Retina (tissue), 1 donor: Measurements from ENCODE around the gene ECI2.
A peak's percentile ranks its signal among the peaks of the same experiment; 100 is the strongest.

Experiments
- DNase-seq: peaks from one replicate; pipeline ENCODE4 v3.0.0-alpha.2; 2016

The ECI2 gene

DNA sequence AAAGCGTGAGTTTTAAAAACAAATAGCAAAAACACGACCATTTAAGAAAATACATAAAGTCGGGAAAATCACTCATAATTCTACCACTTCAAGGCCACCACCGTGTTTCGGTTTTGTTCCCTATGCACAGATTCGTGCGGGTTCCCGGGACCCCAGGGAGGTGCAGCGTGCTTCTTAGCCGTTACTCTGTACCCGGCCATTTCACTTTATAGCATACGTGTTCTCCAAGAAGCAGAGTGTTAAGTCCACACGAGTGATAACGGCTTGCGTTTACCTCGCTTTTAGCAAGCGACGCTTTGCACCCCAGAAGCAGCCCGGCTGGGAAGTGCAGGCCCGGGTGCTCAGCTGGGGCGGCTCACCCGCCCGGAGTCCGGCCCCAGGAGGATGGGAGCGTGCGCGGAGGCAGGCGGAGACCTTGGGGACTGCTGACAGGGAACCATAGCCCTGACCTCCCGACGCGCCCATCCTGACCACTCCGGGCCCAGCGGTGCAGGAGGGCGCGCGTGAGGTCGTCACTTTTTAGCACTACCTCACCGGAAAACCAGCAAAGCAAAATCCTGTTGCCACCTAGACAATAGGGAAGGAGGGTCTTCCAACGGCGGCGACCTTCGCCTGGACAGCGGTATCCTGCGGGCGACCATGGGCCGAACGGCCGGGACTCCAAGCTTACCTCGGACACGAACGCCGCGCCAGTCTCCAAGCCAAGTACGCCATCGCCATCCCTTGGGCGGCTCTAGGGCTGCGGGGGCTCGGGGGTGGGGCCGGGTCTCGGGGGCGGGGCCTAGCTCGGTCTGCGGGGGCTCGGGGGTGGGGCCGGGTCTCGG lies at the start of gene ECI2:
TSS of gene ECI2 (minus strand) at position 735 of the 824 bp plus-strand sequence. CDS start at position 720, 15 bp downstream.
- peak; percentile 95 for DNase-seq

DNA sequence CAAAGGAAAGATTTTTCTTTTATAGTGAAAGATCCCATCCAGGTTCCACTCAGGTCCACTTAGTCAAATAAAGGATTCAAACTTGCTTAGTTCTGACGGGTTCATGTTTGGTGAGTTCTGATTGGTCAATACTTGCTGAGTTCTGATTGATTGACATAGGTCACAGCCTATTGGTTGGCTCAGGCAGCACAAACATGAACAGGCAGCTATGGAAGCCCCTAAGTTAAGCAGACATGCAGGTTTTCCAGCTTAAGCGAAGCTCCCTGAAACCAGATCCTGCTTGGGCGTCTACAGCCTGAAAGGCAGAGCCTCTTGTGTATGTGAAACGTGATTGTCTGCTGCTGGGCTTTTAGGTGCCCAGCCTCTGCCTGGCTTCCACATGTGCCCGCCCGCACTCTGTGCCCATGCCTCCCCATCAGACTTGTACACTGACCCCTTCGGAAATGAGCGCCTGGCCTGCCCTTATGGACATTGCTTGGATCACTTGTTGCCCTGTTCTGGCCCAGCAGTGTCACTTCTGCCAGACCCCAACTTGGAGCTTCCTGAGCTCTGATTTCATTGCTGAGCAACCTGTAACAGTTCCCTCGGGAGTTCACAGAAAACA lies 45.4 kb upstream of the ECI2 start:
- no peak for DNase-seq

DNA sequence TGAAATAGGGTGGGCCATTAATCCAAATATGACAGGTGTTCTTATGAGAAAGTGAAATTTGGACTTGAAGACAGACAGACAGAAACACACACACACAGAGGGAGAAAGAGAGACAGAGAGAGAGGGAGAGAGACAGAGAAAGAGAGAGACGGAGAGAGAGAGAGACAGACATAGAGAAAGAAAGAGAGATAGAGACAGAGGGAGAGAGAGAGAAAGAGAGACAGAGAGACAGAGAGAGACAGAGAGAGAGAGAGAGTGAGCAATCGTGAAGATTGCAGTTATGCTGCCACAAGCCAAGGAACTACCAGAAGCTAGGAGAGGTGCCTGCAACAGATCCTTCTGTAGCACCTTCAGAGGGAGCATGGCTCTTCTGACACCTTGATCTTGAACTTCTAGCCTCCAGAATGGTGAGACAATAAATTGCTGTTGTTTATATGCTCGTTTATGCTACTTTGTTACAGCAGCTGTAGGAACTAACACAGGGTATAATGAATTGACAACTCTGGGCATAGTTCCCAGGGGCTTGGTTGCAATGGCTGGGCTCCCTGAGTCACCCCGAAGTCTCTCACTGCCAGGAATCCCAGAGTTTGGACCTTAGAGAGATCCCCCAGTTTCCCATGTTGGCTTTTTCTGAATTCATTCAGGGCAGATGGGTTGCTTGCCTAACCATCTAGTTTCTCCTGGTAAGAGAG lies 44.7 kb upstream of the ECI2 start:
- DNase-seq: no peak

DNA sequence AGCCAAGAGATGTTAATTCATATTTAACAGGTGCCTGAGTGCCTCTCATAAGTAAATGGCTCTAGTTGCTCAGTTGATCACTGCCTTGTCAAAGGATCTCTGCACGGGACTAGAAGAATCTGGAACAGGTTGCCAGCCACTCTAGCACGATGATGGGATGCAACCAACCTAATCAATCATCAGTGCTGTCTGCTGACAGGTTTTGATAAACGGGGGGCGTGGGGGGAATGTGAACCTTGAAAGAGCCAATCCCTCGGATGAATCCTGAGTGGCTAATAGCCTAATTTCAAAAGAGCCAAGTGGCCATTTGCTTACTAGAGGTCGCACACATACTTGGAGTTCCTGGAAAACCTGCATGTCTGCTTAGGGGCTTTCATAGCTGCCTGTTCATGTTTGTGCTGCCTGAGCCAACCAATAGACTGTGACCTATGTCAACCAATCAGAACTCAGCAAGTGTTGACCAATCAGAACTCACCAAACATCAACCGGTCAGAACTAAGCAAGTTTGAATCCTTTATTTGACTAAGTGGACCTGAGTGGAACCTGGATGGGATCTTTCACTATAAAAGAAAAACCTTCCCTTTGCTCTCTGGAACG lies 43.5 kb upstream of the ECI2 start:
- DNase-seq: no peak

DNA sequence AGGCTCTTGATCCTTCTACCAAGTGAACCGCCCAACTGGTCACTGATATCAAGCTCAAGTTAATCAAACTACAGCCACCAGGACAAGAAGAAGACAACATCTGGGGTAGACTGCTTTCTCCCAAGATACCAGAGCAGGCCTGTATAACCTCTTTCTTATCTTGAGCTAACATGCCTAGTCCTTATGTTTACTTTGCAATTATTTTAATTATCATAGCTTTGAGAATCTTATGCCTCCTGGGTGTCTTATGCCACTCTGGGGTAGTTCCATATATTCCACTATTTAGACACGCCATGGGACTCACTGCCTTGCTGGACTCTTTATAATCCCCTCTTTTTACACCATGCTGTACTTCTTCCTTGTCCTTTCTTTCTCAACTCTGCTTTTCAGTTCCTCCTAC lies 41.5 kb upstream of the ECI2 start:
- no peak for DNase-seq

GRCh38 chr6:4174042-4174441 lies 38.7 kb upstream of the ECI2 start:
- DNase-seq: no peak

GRCh38 chr6:4172368-4172767 lies 37.0 kb upstream of the ECI2 start:
- no peak for DNase-seq

DNA sequence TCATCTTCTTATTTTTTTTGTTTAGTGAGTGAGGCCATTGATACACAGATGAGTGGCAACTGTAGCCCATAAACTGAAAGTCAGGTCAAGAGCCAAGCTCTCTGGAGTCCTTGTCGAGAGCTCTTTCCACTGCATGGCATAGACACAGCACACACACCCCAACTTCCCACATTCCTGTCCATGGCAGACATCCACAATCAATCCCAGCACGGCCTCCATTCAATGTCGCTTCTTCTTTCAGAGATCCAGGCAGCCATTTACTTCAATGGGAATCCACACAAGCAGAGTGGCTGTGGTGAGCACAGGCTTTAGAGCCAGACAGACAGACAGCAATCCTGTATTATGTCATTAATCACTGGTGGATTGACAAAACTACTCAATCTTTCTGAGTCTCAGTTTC lies 34.9 kb upstream of the ECI2 start:
- no peak for DNase-seq

GRCh38 chr6:4169028-4169789 lies 33.8 kb upstream of the ECI2 start:
- DNase-seq: no peak

- no peak for DNase-seq
Observed at GRCh38 chr6:4167833-4168232, 32.5 kb upstream of the ECI2 start.

DNA sequence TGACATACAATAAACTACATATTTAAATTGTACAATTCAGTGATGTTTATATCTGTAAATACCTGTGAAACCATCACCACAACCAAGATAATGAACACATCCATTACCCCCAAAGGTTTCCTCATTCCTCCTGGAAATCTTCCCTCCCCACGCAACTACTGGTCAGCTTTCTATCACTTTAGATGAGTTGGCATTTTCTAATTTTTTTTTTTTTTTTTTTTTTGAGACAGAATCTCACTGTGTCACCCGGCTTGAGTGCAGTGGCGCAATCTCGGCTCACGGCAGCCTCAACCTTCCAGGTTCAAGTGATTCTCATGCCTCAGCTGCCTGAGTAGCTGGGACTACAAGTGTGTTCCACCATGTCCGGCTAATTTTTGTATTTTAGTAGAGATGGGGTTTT lies 31.7 kb upstream of the ECI2 start:
- no peak for DNase-seq

- DNase-seq: no peak
Observed at GRCh38 chr6:4164456-4164855, 29.1 kb upstream of the ECI2 start.

DNA sequence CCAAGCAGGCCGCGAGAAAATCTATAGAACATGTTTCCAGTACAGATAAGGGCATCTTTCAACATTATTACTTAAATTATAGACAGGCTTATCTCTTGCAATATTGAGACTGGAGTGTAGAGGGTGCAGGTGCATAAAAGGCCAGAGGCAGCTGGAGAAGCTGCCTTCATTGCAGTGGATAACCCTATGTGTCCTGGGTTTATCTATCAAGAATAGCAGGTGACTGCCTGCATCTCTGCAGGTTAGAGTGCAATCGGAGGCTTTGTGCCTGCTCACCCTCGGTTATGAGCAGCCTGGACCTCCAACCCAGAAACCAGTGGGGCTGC lies 28.7 kb upstream of the ECI2 start:
- DNase-seq: no peak

DNA sequence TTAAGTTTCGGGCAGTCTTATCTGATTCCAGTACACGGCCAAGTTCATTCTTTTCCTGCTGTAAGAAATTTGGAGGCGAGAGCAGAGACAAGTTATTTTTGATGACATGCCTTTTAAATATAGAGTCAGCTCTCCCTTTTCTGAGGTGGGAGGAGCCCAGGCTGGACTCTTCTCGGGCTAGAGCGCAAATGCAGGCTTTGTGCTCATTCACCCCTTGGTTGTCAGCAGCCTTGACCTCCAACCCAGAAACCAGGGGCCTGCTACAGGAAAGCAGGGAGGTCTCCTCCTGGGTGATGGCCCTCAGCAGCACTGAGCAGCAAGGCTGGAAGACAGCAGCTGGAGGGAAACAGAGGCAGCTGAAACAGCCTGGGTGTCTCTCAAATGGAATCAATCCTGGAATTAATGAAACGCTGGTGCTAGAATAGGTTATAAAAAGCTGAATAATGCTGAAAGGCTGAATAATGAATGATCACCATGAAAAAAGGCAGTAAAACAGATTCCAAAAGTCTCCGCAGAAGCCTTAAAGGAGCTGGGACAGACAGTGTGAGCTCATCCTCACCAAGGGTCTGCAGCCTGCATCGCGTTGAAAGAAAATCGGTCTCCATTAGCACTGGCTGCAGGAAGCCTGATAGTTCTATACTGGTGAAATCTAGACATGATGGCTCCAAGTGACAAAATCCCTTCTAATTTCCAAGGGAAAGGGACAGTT lies 28.2 kb upstream of the ECI2 start:
- no peak for DNase-seq

DNA sequence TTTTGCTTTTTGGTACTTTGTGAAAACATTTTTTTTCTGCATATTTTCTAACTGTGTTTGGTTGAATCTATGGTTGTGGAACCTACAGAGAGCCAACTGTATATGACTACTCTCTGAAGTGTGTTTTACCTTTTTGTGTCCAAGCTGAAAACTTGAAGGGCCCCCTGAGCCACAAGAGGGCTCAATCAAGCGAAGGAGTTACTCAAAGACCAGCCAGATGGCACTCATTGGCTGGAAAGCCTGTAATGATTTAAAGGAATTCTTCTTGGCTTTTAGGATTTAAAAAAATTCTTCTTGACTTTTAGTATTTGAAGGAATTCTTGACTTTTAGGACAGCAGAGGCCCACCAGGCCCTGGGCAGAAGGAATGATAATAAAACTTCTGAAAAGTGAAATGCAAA lies 27.0 kb upstream of the ECI2 start:
- no peak for DNase-seq

DNA sequence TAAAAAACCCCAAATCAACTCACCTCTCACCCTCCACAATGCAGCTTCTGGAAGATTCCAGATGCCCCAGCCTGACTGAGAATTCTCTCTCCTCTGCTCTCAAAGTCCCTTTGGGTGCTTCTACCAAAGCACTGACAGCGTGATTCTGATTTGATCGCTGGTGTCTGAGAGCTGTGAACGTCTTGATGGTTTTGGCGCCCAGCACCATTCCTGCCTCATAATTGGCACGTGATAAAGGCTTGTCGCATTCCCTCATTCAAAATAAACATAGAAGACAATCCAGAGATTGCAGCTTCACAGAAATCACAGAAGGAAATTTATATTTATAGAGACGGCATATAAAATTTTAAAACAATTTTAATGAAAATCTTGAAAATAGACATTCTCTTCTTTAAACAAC lies 24.1 kb upstream of the ECI2 start:
- DNase-seq: no peak

DNA sequence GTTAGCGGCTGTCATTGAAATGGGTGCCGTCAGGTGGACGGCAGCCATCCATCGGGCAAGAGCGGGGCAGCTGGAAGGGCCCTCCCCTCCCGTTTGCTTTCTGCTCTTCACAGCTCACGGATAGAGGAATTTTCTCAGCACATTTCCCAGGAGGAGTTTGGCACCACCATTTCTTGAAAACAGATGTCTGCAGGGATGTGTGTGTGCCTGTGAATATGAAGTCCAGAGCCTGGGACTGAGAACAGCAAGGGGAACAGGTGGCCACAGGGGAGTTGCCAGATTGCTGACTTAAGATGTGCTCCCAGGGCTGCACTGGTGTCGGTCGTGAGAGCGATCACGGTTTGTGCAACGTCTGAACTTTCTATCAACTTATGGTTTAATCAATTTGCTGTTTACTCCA lies 22.1 kb upstream of the ECI2 start:
- no peak for DNase-seq

- peak; percentile 76 for DNase-seq
Observed at GRCh38 chr6:4155848-4156466, 20.6 kb upstream of the ECI2 start.

- DNase-seq: no peak
Observed at GRCh38 chr6:4153514-4153985, 18.2 kb upstream of the ECI2 start.

DNA sequence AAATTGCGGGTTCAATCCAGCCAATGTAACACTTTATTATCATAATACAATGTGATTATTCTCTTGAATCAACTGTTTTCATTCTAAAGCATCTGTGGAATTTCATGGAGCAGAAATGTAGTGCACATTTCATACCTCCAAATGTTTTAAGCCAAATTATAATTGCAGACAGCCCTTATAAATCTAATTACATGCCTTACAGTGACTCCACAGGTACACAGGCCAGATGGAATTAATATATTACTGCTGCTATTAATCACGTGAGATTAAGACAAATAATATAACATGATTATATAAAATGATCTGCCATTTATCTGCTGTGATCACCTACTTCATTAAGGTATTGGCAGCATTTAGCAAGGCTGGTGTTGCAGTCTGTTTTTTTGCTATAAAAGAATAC lies 9.7 kb upstream of the ECI2 start:
- DNase-seq: no peak

DNA sequence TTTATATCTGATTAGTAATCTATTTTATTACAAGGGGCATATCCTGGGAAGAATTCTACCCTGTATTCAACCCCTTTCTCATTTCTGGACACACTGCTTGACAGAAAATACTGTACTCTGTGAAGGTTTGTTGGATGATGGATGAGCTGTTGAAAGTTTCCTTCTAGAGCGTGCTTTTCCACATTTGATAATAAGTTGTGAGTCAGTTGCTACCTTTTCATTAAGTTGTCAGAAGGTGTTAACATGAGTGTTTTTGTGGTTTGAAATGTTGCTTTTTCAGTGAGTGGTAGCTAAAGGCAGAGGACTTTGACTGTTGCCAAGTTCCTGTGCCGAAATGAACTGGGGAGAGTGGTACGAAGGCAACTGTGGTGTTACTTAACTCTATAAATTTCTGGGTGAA lies 3.9 kb upstream of the ECI2 start:
- DNase-seq: no peak

GRCh38 chr6:4138186-4138585 lies 2.8 kb upstream of the ECI2 start:
- no peak for DNase-seq
